ENCODE data around the gene NCK2.

DNA sequence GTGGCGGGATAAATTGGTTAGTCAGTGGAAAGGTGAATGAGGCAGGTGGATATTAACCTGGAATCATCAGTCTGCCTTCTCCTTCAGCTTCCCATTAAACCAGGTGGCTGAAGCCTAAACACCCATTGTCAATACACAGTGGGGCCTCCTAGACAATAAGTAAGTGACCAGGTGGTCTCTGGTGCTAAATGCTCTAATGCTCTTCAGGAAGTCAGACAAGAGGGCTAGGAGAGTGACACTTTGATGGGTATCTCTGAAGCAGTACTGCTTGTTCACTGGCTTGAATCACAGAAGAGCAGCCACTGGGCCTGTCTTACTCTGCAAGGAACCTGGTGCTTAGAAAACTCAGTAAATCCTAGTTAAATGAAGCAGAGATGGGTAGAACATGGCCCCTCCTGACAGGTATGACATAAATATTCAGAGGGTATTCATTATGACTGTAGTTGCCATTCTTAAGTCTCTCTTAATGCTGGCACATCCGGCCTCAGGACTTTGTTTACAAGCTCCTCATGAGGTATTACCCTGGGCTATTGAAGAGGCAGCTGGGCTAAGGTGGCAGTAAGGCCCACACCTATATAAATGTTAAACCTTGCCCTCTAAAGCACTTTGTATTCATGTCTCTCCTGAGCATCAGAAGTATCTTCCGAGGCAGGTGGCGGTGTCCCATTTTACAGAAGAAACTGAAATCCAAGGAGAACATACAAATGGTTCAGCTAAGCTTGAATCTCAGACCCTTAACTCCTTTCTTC, 104.9 kb downstream of the NCK2 start:
- no peak for TF ChIP-seq EZH2 (IDR thresholded peaks at IDR 0.05; ENCODE audit: borderline replicate concordance, low read length)
- TF ChIP-seq, protein P1, sequence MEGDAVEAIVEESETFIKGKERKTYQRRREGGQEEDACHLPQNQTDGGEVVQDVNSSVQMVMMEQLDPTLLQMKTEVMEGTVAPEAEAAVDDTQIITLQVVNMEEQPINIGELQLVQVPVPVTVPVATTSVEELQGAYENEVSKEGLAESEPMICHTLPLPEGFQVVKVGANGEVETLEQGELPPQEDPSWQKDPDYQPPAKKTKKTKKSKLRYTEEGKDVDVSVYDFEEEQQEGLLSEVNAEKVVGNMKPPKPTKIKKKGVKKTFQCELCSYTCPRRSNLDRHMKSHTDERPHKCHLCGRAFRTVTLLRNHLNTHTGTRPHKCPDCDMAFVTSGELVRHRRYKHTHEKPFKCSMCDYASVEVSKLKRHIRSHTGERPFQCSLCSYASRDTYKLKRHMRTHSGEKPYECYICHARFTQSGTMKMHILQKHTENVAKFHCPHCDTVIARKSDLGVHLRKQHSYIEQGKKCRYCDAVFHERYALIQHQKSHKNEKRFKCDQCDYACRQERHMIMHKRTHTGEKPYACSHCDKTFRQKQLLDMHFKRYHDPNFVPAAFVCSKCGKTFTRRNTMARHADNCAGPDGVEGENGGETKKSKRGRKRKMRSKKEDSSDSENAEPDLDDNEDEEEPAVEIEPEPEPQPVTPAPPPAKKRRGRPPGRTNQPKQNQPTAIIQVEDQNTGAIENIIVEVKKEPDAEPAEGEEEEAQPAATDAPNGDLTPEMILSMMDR (conservative IDR thresholded peaks at IDR 0.05 in 1 of 2, IDR thresholded peaks at IDR 0.05 in 1 of 2; ENCODE audit: extremely low read depth in 1 of 2, insufficient read depth in 1 of 2, low read depth in 1 of 2, low read length in 2 of 2) = no peak
